Neural progenitor cell (in vitro differentiated cells): ENCODE data around the gene PSMC3IP.

Source experiments
- CTCF ChIP-seq: fragments of 200-600 bp; sonication (generic); IDR thresholded peaks from 2 replicates; pipeline ENCODE4 v1.5.1; 2017; ENCODE audit warnings: antibody characterized with exemption, mild to moderate bottlenecking
- EZH2 ChIP-seq: fragments of 200-600 bp; sonication (generic); IDR thresholded peaks from 2 replicates; pipeline ENCODE4 v1.6.1; 2017; ENCODE audit warnings: antibody characterized with exemption, mild to moderate bottlenecking, moderate library complexity
- EZH2phosphoT487 ChIP-seq: fragments of 200-600 bp; sonication (generic); IDR thresholded peaks from 2 replicates; pipeline ENCODE4 v1.6.1; 2017; ENCODE audit warnings: antibody characterized with exemption

- no peak for TF ChIP-seq CTCF
- no peak for TF ChIP-seq EZH2
- TF ChIP-seq EZH2phosphoT487: no peak
Measured at GRCh38 chr17:42538482-42538881, 39.0 kb downstream of the PSMC3IP start.
